ENCODE data around the gene SND1. TPM values are rescaled to one million over a fixed set of nuclear protein-coding genes. Genes with fewer than 3 reads are reported as not detected.

SND1 gene
- total RNA-seq, 4 donors from 2014 or later: 55.5 to 305 (median 80.1) TPM

- H3K9me3 ChIP-seq: no peaks in the 10 kb centered on the region
- peaks cover 0 to 19% (median 0%) of the 10 kb centered on the region in 3 donors for H3K36me3 ChIP-seq
- no peak overlapping the region for H3K27ac ChIP-seq
- H3K27me3 ChIP-seq: no peaks in the 10 kb centered on the region
- no peaks in the 10 kb centered on the region for H3K4me1 ChIP-seq
- no peak for DNase-seq
- no peak overlapping the region for H3K4me3 ChIP-seq
- TF ChIP-seq POLR2A (IDR thresholded peaks at IDR 0.05): no peak
- TF ChIP-seq, protein P1, sequence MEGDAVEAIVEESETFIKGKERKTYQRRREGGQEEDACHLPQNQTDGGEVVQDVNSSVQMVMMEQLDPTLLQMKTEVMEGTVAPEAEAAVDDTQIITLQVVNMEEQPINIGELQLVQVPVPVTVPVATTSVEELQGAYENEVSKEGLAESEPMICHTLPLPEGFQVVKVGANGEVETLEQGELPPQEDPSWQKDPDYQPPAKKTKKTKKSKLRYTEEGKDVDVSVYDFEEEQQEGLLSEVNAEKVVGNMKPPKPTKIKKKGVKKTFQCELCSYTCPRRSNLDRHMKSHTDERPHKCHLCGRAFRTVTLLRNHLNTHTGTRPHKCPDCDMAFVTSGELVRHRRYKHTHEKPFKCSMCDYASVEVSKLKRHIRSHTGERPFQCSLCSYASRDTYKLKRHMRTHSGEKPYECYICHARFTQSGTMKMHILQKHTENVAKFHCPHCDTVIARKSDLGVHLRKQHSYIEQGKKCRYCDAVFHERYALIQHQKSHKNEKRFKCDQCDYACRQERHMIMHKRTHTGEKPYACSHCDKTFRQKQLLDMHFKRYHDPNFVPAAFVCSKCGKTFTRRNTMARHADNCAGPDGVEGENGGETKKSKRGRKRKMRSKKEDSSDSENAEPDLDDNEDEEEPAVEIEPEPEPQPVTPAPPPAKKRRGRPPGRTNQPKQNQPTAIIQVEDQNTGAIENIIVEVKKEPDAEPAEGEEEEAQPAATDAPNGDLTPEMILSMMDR (IDR thresholded peaks at IDR 0.05): no peak
Measured at GRCh38 chr7:127713006-127713405, 61.0 kb downstream of the SND1 start.

GRCh38 chr7:127713758-127714157, 61.8 kb downstream of the SND1 start:
- TF ChIP-seq POLR2A (IDR thresholded peaks at IDR 0.05): no peak
- TF ChIP-seq, protein P1 (IDR thresholded peaks at IDR 0.05): no peak
- H3K4me3 ChIP-seq: no peak overlapping the region
- H3K4me1 ChIP-seq: no peaks in the 10 kb centered on the region
- no peaks in the 10 kb centered on the region for H3K9me3 ChIP-seq
- no peak for DNase-seq
- no peak overlapping the region for H3K27ac ChIP-seq
- H3K27me3 ChIP-seq: no peaks in the 10 kb centered on the region
- H3K36me3 ChIP-seq: peaks cover 0 to 24% (median 0%) of the 10 kb centered on the region in 3 donors

- DNase-seq: no peak
- no peaks in the 10 kb centered on the region for H3K27me3 ChIP-seq
- TF ChIP-seq, protein P1 (IDR thresholded peaks at IDR 0.05): no peak
- TF ChIP-seq POLR2A (IDR thresholded peaks at IDR 0.05): no peak
- H3K27ac ChIP-seq: no peak overlapping the region
- no peaks in the 10 kb centered on the region for H3K4me1 ChIP-seq
- no peaks in the 10 kb centered on the region for H3K9me3 ChIP-seq
- no peak overlapping the region for H3K4me3 ChIP-seq
- H3K36me3 ChIP-seq: peaks cover 0 to 23% (median 0%) of the 10 kb centered on the region in 3 donors
Measured at GRCh38 chr7:127715272-127715671, 63.3 kb downstream of the SND1 start.

DNA sequence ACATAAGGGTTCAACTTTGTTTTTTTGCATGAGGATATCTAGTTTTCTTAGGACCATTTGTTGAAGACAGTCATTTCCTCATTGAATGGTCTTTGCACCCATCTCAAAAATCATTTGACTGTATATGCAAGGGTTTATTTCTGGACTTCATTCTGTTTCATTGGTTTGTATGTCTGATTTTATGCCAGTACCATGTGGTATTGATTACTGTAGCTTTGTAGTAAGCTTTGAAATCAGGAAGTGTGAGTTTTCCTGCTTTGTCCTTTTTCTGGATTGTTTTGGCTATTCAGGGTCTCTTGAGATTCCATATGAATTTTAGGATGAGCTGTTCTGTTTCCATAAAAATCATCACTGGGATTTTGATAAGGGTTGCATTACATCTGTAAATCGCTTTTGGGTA, 63.9 kb downstream of the SND1 start:
- H3K27me3 ChIP-seq: no peaks in the 10 kb centered on the region
- peaks cover 0 to 19% (median 0%) of the 10 kb centered on the region in 3 donors for H3K36me3 ChIP-seq
- H3K4me1 ChIP-seq: no peaks in the 10 kb centered on the region
- no peak for TF ChIP-seq POLR2A (IDR thresholded peaks at IDR 0.05)
- TF ChIP-seq, protein P1 (IDR thresholded peaks at IDR 0.05): no peak
- no peak for DNase-seq
- no peak overlapping the region for H3K4me3 ChIP-seq
- no peaks in the 10 kb centered on the region for H3K9me3 ChIP-seq
- no peak overlapping the region for H3K27ac ChIP-seq

DNA sequence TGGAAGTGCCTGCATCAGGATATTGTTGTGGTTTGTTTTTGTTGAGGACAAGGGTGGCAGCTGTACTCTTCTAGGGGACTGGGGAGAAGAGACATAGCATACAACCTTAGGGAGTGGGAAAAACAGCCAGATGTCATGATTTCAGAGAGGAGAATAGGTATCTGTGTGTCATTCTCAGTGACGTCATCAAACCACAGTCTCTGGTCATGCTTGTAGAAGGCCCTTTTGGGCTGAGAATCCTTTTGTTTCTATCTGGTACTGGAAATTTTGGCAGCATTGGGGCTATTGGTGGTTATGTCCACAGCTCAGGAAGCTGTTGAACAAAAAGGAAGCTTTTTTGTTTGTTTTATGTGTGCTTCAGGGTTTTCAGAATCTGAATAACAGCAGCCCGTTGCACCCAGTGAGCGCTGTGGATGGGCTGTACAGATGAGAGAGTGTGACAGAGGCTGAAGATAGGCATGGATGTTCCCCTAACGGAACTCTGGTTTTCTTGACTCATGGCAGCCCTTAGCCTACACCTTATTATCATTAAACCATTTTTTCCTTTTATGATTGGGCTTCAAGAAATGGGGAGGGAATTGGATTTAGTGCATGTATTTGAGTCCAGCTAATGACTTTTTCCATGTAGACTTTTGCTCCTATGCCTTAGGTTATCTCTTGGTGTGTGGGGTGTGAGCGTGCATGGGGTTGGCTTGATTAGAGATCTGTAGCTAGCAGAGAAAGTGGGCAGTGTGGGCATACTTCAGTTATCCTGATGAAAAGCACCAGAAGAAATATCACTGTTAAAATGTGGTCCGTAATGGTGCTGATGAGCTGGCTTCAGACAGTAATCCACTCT, 65.7 kb downstream of the SND1 start:
- H3K4me1 ChIP-seq: no peaks in the 10 kb centered on the region
- TF ChIP-seq, protein P1 (IDR thresholded peaks at IDR 0.05): no peak
- TF ChIP-seq POLR2A (IDR thresholded peaks at IDR 0.05): no peak
- no peaks in the 10 kb centered on the region for H3K27me3 ChIP-seq
- peaks cover 0 to 30% (median 0%) of the 10 kb centered on the region in 3 donors for H3K36me3 ChIP-seq
- H3K27ac ChIP-seq: no peak overlapping the region
- H3K9me3 ChIP-seq: no peaks in the 10 kb centered on the region
- DNase-seq: no peak
- no peak overlapping the region for H3K4me3 ChIP-seq
